GM12874 (cell line): ENCODE data around the gene KRT4.

Source experiments
- TF ChIP-seq, protein P1 (sequence below): IDR thresholded peaks from 2 replicates; pipeline ENCODE4 v1.5.1; 2011; ENCODE audit warnings: low read depth, mild to moderate bottlenecking, control low read depth, low read length, moderate library complexity; ENCODE audit not compliant: insufficient read depth

Gene KRT4

DNA sequence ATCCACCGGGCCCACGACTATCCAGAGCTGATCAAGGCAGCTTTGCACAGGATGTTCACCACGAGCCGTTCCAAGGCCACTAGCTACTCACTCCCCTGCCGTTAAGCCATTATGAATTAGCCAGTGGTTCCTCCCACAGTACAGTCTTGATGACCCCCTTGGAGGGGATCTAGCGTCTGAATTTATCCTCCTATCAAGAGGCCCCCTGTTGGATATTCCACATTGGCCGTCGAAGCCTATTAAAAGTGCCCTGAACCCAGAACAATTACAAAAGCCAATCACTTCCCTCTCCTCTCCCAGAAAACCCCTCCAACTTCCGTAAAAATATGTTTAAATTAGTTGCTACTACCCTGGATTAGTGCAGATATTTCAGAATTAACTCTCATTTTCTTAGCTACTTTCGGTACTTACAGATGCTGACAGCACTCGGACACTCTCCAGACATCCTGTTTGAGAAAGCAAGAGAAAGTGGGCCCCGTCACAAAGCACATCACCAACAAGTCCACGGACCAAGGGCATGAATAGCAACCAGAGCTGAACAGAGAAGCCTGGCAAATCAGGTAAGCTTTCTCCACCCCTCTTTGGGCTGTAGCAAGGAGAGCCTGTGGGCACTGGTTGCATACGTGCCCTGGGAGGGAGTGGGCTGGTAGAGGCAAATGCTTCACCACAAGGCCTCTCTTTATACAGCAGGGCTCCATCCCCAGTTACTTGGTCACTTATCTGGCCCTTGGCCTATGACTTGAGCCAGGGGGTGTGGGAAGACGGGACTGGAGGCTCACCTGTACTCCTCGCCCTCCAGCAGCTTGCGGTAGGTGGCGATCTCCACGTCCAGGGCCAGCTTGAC, 23.3 kb downstream of the KRT4 start:
- TF ChIP-seq, protein P1, sequence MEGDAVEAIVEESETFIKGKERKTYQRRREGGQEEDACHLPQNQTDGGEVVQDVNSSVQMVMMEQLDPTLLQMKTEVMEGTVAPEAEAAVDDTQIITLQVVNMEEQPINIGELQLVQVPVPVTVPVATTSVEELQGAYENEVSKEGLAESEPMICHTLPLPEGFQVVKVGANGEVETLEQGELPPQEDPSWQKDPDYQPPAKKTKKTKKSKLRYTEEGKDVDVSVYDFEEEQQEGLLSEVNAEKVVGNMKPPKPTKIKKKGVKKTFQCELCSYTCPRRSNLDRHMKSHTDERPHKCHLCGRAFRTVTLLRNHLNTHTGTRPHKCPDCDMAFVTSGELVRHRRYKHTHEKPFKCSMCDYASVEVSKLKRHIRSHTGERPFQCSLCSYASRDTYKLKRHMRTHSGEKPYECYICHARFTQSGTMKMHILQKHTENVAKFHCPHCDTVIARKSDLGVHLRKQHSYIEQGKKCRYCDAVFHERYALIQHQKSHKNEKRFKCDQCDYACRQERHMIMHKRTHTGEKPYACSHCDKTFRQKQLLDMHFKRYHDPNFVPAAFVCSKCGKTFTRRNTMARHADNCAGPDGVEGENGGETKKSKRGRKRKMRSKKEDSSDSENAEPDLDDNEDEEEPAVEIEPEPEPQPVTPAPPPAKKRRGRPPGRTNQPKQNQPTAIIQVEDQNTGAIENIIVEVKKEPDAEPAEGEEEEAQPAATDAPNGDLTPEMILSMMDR = no peak

DNA sequence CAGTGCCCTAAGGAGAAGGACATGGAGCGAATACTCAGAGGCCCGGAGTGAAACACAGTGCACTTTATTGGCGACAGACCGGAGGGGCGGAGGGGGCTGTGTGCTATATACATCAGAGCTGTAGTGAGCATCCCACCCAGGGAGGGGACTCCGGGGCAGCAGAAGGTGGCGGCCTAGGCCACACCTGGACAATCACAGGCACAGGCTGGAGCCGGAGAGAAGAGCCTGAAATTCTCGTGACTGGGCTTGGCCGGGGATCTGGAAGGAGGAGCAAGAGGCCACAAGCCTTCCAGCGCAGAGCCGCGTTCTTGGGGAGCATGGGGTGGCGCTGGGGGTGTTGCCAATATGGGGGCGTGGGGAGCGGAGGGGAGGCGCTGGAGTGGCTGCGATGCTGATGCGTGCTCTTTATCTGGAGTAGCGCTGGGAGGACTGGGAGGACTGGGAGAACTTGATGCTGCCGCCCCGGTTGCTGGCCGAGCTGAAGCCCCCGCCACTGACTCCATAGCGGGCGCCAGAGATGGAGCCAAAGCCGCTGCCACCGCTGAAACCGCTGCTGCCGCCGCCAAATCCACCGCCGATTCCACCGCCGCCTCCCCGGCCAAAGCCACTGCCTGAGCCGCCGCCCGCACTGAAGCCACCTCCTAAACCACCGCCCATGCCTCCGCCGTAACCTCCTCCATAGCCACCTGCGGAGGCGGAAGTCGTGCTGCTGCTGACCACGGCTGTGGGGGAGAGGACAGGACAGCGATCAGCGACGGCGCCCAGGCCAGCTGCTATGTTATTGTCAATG, 24.1 kb downstream of the KRT4 start:
- TF ChIP-seq, protein P1 = no peak

DNA sequence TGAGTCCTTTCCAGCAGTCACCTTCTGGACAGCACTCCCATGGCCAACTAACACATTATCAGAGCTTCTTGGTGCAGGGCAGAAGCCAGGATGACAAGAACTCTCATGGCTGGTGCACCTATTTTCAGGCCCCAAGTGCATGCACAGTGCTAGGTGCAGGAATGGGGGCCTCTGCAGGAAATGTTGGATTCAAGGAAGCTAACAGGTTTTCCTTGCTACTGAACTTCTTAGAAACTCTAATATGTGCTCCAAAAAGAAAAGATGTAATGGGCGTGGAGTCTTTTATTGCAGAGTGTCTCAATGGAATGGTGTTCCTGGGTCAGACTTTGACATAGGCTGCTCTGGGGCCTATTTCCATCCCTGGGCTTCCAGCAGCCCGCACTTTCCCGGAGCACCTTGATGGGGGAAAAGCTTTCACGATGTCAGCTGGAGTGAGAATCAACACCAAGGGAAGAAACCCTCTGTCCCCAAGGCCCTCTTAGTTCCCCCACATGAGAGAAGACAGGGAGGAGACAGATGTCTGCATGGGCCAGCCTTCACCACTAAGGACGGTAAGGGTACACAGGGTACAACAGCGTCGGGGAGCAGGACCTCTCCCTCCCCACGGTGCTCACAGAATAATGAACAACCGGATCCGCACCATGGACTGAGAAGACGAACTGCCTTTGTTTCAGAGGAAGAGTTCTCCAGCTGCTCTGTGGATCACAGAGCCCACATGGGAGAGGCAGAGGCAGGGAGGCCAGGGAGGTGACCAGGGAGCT, 24.9 kb downstream of the KRT4 start:
- TF ChIP-seq, protein P1 = no peak

DNA sequence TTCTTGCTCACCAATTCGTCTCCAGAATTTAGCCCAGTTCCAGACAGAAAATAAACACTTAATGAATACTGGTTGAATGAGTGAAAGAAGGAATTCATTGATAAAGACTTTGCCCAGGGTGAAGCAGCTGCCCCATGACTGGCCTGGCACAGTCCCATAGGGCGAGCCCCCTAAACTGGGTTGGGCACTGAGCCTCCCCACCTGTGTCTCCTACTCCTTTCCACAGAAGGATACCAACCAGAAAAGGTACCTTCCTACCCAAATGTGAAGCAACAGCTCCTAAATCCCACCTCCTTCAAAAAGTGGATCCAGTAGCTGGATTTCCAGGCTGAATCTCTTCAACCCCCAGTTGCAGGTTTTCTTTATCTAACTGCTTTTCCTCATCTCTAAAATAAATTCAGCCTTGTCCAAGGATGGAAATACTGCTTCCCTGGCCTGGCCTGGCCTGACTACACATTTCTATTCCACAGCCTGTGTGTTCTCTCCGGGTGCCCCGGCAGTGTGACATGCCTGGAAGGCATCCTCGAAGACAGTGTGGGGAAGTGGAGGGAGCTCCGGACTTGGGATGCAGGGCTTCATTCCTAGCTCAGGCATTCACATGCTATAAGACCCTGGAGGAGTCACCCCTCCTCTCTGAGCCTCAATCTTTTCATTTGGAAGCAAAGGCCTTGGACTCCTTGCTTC, 25.6 kb downstream of the KRT4 start:
- TF ChIP-seq, protein P1 = no peak

DNA sequence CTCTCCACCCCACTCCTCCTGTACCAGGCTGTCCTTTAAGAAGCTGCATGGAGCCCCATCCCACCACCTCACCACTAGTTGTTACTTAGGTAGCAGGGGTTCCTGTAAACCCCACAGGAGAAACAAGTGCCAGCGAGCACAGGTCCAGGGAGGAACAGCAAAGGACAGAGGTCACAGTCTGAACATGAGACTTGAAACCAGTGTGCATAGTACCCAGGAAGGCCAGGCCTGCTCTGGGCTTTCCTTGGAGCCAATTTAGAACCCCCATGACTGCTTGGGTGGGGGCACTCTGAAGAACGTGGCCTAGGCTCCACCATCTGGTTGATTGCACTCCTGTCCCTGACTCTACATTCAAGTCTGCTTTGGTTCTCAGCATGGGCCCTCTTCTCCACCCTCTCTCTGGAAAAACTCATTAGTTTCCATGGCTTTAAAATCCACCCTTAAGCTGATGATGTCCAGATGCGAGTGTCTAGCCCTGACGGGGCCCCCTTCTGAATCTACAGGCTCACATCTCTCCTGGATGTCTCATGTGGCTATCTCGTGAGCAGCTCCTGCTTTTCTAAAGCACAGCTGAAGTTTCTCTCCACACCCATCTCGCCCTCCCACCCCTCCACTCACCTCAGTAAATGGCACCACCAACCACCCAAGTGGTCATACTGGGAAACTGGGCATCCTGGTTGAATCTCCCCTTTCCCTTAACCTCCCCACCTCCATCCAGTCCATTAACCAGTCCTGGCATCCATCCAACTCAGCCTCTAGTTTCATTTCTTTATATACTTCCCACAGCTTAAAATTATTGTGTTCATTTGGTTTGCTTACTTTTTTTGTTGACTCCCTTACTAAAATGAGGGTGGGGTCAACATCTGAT, 26.4 kb downstream of the KRT4 start:
- TF ChIP-seq, protein P1 = no peak

DNA sequence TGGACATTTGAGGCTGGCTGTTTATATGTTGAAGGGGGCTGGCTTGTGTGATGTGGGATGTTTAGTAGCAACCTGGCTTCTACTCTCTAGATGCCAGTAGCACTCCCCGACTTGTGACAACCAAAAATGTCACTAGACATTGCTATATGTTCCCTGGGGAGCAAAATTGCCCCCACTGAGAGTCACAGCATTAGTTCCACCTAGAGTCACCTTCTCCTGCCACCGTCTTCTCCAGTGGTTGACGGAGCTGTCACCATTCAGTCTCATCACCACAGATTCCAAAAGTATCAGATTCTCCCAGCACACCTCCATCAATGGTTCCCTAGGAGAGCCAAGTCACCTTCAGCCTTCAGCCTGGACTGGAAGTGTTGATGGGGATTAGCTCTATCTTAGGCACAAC, 29.0 kb downstream of the KRT4 start:
- TF ChIP-seq, protein P1 = no peak
